GM12892 (cell line): Measurements from ENCODE around the gene USP10.

ENCODE experiments used
- POLR2A ChIP-seq: IDR thresholded peaks from 2 replicates; pipeline ENCODE4 v1.6.1; 2011; ENCODE audit warnings: low read depth, low read length, control low read depth
- TAF1 ChIP-seq: IDR thresholded peaks from 2 replicates; pipeline ENCODE4 v1.6.1; 2011; ENCODE audit warnings: low read depth, mild to moderate bottlenecking, control low read depth, low read length, borderline replicate concordance

DNA sequence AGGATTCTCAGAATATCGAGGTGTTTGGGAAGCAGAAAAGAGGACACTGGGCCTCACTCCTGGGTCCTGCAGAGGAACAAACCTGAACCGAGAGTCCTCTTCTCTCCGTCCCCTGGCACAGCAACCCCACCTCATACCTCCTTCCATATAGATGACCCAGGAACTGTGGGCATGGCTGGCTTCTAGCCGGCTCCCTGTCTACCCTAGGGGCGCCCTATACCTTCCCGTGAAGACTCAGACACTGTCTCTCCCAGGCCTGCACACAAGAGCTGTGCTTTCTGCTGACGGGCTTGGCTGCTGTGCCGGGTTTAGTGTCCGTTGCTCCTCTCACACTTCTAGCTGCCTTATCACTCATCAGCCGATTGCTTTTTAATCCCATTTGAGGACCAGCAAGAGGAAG is 73.5 kb downstream of the USP10 start:
- no peak for TF ChIP-seq TAF1
- TF ChIP-seq POLR2A = no peak
